NCI-H1436 (cell line): ENCODE data around the gene DDAH1.

Experiments used
- DNase-seq: peaks from one replicate; lab custom pipeline; 2025; lab: John Stamatoyannopoulos, UW

The DDAH1 gene

DNA sequence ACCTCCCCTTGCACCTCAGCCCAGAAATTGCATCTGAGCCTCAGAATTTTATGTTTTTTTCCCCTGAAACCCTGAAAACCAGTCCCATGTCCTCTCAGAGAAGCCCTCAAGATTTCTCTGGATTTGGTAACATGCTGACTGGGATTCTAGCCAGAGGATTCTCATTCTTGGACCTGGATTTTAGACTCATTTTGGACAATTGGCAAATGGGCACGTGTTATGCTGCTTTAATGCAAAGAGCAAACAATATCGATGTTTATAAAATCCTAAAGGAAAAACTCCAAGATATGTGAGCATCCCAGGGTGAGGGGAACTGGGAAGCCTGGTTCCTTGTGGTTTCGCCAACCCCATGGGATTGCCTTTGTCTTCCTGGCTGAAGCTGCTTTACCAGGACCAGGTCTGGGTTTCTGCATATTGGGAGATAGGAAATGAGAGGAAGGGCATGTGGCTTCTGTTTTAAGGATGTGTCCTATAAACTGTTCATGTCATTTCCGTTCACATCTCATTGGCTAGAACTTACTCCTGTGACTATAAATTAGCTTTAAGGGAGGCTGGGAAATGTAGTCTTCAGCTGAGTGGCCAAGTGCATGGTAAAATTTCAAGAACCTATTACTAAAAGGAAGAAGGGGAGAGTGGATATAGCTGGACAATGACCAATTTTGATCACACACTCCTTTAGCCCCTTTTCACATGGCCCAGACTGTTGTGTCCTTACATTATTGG, 161.4 kb downstream of the DDAH1 start:
- no peak for DNase-seq

- DNase-seq: no peak
These were observed 164.8 kb downstream of the DDAH1 start for GRCh38 chr1:85300140-85300539.

GRCh38 chr1:85297855-85298629, 166.9 kb downstream of the DDAH1 start:
- DNase-seq: no peak

DNA sequence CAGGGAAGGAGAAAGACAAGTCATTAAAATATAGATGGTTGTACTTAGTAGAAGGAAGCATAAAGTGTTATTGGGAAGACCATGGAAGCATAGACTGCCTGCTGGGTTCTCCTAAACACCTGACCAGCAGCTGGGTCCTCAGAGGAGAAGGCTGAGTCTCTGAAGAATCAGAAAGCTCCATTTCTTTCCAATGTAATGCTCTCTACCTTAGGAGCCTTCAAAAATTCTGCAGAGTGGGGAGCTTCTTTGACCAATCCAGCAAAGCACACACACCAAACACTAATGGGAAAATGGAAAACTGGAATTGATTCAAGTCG, 167.5 kb downstream of the DDAH1 start:
- DNase-seq: no peak

DNA sequence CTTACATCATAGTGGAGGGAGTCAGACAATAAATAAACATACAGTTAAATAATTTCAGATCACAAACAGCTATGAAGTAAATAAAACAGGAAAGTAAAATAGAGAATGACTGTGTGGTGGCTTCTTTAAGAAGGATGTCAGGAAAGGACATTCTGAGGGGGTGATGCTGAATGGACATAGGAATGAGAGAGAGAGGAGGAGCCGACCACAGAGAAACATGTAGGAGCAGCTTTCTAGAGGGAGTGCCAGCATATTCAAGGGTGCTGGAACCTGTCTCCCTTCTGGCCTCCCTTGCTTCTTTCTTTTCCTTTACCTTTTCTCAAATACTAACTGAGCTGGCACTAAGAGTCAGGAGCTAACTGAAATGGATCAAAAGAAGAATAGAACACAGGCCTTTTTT, 168.0 kb downstream of the DDAH1 start:
- DNase-seq: no peak

DNA sequence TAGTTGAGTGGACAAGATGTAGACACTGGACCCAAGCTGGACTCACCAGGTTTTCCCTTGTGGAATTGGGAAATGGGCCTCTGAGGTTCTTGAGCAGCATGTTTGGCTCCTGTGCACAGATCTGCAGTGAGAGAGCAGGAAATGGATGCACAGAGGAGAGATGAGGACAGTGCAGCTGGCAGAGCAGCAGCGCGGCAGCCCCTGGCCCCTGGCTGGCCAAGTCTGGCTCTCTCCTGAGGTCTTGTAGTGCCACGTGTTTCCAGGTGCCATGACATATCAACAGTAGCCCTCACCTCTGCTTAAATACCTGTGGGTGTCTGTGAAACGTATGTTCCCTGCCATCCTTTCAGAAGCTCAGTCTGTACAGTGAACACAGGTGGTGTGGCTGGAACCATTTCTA, 169.3 kb downstream of the DDAH1 start:
- no peak for DNase-seq

- DNase-seq: no peak
These were observed 169.9 kb downstream of the DDAH1 start for GRCh38 chr1:85295006-85295431.

- no peak for DNase-seq
These were observed 174.1 kb downstream of the DDAH1 start for GRCh38 chr1:85290826-85291225.

DNA sequence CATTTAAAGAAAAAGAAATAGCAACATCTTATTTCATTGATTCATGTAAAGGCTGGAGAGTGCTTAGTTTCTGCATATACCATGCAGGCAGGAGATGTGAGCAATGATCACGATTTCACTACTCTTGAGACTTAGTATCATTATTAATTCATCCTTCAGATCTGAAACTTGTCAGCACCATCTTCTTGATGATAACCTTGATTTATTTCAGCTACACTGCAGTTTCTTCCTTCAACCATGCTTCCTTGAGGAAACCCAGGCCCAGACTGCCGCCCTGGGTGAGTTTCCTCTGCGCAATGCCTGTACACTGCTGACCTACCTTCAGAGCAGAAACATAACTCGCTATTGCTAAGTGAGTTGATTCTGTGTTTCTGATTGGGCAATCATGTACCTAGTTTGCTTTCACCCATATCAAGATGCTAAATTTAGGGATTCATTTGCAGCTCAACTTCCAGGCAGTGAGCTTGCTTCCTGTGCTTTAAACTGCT, 175.1 kb downstream of the DDAH1 start:
- DNase-seq: no peak

DNA sequence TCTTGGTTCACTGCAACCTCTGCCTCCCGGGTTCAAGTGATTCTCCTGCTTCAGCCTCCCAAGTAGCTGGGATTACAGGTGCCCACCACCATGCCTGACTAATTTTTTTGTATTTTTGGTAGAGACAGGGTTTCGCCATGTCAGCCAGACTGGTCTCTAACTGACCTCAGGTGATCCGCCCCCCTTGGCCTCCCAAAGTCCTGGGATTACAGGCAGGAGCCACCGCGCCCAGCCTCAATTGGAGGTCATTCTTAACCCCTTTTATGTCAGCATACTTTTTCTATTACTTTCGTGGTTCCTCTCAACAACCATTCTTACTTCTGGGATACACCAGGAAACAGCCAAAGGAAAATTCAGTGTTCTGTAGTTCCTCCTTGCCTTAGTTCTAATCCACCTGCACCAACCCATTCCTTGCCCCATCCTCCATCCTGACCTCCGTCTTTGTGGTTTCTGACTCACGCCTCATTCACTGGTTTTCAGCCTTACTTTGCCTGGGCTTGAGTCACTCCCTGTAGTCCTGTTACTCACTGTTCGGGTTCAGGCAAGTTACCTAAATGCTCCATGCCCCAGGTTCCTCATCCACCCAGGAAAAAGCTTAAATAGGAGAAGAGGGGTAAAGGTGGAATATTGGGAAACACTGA, 175.6 kb downstream of the DDAH1 start:
- no peak for DNase-seq

- DNase-seq: no peak
These were observed 180.8 kb downstream of the DDAH1 start for GRCh38 chr1:85284202-85284601.

DNA sequence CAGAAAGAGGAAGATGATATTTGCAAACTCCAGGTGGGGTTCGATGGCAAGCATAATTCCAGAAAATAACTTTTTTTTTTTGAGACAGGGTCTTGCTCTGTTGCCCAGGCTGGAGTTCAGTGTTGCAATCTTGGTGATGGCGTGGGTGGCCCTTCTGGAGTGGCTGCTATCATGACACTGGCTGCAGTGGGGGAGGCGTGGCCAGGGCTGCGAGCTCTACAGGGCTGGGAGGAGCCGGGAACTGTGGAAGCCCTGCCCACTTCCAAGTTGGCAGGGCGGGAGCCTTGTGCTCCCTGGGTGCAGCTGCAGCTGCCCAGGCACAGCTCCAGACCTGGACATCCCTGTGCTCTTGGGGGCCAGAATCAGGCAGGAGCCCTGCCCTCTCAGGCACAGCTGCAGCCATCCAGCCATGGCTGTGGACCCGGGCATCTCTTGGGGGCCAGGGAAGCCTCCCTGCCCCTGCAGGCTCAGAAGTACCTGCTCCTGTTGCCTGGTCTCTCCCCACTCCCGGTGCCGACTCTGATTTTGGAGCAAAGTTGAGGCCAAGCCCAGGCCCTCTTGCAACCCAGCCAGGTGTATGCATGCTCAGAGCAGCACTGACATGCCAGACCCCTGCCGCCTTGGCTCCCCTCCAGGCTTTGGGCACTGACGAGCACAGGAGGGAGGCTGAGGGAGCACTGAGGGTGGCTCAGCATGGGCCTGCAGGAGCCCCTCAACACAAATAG, 181.3 kb downstream of the DDAH1 start:
- DNase-seq: no peak

GRCh38 chr1:85282424-85282823, 182.5 kb downstream of the DDAH1 start:
- no peak for DNase-seq

GRCh38 chr1:85280636-85281035, 184.3 kb downstream of the DDAH1 start:
- no peak for DNase-seq

DNA sequence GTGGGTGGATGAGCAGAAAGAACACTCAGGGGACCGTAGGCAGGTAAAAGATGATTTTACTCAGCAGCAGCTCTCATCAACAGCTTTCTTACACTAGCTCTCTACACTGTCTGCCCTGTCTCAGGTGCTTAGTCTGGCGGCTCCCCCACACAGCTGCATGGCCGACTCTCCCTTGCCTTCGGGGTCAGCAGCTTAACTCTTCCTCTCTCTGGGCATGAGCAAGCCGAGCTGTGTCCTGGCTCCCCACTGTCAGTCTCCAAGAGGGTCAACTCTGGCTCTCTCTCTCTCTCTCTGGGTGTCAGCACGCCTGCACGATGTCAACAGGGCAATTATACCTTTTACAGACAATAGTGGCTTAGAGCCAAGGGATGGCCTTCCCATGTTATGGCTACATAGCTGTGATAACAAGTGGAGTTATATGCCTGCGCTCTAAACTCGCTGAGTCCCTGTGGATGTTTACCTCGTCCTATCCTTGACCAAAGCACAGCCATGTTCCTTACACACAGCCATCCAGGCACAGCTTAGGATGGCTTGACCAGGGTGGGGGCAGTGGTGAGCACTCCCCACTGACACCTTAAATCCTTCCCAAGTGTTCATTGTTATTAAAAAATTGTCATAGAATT, 185.4 kb downstream of the DDAH1 start:
- no peak for DNase-seq

DNA sequence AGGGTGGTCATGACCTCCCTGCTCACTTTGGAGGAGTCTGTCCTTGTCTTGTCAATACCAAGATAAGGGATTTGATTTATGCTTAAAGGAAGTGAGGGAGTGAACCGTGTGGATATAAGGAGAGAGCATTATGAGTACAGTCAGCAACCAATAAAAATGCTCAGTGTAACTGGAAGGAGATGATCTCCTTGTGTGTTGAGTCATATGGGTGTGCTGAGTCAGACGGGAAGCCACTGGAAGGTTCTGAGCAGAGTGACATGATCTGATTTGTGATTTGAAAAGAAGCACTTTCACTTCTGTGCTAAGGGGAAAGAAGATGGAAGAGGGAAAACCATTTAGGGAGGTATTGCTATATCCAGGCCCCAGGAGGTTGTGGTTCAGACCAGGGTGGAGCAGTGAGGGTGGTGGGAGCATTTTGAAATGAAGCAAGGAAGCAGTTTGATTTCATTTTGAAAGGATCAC, 186.1 kb downstream of the DDAH1 start:
- DNase-seq: no peak

- no peak for DNase-seq
These were observed 187.2 kb downstream of the DDAH1 start for GRCh38 chr1:85277802-85278201.

DNA sequence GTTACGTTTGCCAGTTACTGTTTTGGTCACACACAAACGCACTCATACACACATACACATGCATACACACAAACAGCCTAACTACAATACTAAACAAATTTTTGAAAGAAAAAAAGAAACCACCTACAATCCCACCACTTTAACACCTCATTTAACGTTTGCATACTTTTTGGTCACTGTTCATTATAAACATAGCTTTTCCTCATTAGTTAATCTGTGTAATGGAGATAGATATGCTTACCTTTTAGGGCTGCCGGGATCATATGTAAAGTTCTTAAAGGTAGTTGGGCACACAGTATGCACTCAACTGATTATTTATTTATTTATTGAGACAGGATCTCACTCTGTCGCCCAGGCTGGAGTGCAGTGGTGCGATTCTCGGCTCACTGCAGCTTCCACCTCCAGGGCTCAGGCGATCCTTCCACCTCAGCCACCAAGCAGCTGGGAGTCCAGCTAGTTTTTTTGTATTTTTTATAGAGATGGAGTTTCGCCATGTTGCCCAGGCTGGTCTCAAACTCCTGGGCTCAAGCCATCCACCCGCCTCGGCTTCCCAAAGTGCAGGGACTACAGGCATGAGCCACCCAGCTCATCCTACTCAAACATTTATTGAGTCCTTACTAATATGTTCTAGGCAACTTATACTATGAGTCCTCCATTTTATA, 187.8 kb downstream of the DDAH1 start:
- no peak for DNase-seq

GRCh38 chr1:85276215-85276977, 188.6 kb downstream of the DDAH1 start, which contains the start of gene BCL10:
BCL10 (minus strand) TSS chr1:85276632; CDS start chr1:85276352, 280 bp downstream.
- DNase-seq: peak; percentile 97

DNA sequence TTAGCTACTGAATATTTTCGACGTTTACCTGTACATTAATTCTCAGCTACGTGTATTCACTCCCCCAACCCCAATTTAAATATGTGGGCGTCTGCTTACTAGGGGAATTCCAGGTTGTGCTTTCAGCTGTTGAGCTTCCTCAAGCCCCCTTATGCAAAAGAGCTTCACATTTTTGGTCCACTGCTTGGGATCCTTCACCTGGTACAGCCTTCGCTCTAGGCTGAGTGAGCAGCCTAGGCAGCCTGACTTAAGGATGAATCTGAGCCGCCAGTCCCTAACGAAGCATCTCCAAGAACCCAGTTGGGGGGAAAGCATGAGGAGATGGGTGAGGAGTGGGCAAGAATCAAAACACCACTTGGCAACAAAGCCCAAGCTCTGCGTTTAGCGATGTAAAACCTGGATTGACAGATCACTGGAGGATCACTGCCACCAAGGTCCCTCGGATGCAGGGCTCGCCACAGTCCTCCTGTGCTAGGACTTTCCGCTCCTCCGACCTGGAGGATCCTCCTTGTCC, 189.2 kb downstream of the DDAH1 start:
- no peak for DNase-seq
